AG08395 (cell line): Measurements from ENCODE around the gene KDM4C.
A peak's percentile ranks its signal among the peaks of the same experiment; 100 is the strongest.
"Not testable (repeated sequence)": the region's sequence is repeated elsewhere in the genome, so short reads cannot be mapped to it uniquely, and the experiment has no call there.

Experiments
- DNase-seq: peaks from one replicate; pipeline ENCODE4 v3.0.0; 2012; ENCODE audit warnings: mixed read lengths, low spot score

Gene KDM4C

DNA sequence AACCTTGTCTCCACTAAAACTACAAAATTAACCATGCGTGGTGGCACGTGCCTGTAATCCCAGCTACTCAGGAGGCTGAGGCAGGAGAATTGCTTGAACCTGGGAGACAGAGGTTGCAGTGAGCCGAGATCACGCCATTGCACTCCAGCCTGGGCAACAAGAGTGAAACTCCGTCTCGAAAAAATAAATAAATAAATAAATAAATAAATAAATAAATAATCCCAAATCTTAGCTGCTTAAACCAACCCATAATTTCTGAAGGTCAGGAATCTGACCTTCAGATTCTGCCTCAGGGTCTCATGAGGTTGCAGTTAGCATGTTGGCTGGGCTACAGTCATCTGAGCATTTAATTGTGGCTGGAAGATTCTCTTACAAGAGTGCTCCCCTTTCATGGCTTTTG is 48.5 kb downstream of the KDM4C start:
- DNase-seq, result not testable (repeated sequence)

DNA sequence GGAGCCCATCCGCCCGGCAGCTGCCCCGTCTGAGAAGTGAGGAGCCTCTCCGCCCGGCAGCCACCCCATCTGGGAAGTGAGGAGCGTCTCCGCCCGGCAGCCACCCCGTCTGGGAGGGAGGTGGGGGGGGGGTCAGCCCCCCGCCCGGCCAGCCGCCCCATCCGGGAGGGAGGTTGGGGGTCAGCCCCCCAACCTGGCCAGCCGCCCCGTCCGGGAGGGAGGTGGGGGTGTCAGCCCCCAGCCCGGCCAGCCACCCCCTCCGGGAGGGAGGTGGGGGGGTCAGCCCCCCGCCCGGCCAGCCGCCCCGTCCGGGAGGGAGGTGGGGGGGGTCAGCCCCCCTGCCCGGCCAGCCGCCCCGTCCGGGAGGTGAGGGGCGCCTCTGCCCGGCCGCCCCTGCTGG is 49.9 kb downstream of the KDM4C start:
- DNase-seq, result not testable (repeated sequence)

DNA sequence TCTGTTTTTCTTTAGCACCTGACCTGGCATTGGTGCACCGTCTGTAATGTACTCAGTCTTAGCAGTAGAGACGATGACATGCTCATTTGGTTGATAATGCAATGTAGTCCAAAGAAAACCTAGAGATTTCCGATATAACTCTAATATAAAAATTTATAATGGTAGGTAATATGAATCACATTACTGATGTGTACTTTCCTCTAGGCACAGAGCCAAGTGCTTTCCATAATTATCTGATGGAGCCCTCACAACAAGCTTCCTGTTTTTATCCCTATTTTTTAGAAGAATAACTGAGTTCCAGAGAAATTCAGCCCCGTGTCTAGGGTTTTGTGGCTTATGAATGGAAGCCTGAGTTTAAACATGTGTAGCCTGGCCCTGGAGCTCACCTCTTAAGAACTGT is 53.7 kb downstream of the KDM4C start:
- no peak for DNase-seq

DNA sequence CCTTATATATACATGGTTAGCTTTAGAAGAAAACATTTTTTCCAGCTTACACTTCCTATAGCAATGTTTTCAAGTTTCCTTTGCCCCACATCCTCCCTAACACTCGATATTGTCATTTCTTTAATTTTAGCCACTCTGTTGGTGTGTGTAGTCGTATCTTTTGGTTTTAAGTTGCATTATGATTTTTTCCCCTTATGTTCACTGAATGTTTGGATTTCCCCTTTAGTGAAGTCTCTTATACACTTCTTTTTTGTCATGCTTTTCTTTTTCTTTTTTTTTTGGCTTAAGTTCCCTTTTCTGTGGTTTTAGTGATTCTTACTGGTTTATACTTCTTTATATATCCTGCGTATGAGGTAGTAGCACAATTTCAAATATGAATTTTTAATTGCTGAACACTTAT is 58.8 kb downstream of the KDM4C start:
- DNase-seq, result no peak

DNA sequence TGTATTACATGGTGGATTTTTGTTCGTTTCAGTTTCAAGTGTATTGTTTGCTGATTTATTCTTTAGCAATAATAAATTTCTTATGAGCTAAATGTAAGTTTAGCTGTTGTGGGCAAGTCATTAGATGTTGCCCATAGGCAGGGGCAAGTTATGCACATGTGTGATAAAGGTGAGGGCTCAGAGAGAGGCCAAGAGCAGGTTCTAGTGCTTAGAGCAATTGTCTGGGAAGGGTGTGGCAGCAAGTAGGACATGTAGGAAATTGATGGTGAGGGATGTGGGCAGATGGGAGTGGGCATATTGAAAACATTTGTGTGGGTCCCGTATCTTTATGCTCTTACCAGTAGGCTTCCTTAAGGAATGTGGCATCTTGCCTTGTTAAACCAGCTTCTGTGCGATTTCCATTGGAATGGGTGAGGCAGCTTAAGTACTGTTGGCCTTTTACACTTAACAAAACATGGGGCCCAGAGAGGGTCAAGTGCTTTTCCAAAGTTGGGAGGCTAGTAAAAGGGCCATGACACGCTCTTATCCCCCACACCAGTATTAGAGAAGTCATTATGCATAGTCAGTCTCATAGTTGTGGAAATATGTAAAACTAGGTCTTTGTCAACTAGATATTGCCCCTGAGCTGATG is 60.6 kb downstream of the KDM4C start:
- no peak for DNase-seq

DNA sequence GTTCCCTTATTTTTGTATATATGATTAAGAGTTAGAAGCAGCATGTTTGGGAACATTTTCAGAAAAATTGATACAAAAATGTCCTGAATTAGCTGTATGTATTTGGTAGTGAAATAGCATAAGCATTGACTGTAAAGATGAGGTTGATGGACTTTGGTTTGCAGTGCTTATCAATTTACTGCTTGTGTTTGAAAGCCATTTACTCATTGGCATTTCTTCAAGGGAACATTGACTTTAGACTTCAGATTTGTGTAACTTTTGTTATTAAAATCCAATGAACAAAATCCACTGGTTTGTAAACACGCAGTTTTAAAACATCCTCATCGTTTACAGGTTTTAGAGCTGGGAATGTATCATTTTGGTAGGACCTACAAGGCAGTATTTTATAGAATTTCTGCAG is 61.3 kb downstream of the KDM4C start:
- DNase-seq, result no peak

DNA sequence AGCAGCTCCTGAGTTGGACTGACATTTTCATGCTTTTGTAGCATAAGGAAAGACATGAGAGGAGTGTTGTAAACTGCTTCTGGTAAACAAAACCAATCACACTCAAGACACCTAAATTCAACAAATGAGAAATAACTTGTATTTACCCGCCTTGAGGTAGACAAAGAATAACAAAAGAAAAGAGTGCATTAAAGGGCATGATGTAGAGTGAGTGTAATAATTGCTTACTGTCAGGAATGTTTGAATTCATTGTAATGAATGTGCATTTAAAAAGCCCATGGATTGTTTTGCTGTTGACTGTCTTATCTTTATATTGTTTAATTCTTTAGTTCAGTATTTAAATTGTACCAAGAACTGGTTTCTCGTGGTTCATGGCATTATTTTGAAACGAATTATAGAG is 61.8 kb downstream of the KDM4C start:
- DNase-seq, result no peak

DNA sequence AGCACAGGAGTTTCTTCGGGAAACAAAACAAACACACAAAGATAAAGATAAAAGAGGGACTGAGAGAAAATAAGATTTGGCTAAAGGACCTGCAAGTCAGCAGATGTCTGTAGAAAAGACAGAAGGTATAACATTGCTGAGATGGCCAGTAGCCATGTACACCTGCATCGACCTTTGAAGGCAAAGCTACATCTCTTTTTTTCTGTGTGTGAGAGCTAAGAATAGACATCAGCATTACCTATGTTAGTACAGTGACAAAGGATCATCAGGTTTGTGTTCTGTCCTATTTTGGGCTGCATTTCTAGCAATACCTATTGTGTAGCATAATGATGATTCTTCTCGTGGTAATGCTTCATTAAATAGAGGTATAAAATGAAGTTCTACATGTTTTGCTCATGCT is 64.9 kb downstream of the KDM4C start:
- no peak for DNase-seq

DNA sequence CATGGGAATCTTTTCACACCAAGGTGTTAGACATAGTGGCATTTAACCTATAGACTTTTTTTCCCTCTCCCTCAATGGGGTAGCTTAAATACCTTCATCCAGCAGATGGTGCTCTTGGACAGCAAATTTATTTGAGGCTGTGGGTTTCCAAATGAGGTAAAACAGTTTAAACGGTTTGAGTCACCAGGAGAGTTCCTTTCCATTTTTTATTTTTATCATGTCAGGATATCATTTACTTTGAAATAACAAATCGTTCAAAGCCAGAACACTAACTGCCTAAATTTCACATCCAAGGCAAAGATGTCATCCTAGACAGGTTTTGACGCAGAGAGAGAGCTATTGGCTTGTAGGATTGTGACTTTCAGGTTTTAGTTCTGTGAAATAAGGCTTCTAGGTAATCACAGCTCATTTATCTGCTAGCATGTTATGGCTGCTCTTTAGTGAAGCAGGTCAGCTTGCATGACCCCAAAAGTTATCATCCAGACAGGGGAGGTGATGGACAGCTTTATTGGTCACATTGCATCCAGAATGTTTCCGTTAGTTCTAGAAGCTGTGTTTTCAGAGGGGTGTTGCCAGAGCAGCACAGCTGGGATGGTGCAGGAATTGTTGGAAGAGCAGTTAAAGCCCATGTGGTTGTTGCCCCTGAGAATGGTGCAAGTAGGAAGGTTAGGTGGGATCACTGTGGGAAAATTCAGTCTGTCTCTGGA is 69.8 kb downstream of the KDM4C start:
- peak; percentile 27 for DNase-seq

DNA sequence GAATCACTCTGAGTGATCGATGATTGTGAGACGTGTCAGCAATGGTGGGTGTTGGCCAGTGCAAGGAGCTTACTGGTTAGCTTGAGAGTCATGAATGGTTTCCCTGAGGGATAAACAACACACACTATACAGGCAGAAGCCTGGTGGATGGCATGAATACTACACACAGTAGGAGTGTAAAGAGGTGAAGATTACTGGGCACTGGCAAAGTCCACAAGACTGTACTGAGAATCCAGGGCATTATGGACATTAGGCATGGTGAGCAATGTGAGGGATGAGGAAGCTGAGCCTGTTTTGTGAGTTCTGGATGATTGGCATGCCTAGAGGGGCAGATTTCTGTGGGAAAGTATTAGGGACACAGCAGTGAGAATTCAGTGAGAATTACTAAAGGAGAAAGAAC is 71.3 kb downstream of the KDM4C start:
- DNase-seq, result peak; percentile 17

DNA sequence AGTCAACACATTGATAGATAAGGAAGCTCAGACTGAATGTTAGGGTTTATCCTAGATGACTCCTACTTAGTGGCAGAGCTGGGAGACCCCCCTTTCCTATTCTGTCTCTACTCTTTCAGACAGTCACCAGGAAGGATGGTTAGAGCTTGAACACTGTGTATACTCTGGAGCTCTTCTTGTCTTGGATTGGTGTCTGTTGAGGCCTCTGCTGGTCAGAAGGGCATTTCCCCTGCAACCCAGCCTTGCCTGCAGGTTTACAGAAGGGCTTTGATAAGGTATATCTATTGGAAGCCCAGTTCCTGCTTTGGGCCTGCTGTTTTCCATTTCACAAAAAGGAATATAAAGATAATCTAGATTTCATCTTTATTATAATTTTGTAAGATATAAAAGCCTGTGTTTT is 71.8 kb downstream of the KDM4C start:
- DNase-seq, result no peak

DNA sequence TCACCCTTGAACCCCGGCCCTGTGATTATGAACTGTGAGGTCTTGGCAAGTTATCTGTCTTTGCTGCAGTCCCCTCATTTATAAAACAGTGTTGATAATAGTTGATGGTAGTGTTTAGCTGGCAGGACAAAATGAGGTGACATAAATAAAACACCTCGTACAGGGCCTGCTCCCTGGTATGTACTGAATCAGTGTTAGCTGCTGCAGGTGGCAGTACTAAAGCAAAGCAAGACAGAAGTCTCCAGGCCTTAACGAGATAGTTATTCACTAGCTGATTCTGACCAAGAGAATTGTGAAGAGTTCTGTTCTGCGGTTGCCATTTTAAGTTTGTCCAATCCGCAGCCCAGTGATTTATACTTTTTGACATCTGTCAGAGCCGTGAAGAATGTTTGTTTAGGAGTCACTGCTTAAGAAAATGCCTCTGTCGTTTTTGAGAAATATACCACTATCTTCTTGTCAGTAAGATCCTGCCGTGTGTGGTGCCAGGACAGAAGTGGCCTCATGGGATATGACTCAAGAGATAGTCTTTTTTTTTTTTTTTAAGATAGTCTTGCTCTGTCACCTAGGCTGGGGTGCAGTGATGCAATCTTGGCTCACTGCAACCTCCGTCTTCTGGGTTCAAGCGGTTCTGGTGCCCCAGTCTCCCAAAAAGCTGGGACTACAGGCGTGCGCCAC is 75.9 kb downstream of the KDM4C start:
- no peak for DNase-seq

DNA sequence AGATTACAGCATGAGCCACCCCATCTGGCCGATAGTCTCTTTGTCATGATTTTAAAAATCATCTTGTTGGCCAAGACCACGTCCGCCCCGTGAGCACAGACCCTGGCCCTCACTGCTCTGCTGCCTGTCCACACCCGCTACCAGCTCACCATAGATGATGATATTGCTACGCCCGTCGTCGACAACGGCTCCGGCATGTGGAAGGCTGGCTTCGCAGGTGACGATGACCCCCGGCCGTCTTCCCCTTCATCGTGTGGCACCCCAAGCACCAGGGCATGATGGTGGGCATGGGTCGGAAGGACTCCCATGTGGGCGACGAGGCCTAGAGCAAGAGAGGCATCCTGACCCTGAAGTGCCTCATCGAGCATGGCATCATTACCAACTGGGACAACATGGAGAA is 76.5 kb downstream of the KDM4C start:
- DNase-seq, result no peak

DNA sequence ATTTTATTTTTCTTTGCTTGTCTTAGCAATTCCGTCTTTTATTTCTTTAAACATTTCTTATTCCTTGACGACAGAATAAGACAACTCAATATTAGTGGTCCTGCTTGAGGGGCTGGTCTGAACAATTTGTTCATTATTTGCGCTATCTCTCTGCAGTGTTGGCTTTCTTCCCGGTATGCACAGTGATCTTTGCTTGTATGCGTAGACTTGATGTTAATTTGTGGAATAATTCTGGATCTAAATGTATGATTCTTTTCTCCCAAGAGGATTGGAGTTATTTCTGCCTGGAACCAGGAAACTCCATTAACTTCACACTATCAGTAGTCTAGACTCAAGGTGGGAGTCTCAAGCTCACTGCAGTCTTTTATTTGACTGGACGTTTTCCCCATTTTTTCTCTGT is 80.4 kb downstream of the KDM4C start:
- DNase-seq, result no peak

DNA sequence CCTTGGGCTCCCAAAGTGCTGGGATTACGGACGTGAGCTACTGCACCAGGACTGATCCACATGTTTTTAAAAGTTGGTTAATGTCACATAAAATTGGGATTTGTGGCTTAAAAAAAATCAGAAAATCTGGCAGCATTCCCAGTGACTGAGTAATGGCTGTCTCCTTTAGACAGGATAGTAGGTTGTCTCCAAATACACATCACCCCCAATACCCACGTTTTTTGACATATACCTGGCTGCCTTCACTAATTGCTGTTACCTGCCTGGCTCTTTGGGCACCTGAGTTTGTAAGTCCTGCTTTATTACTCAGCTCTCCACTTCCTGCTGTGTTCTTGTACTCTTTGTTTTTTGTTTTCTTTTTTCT is 84.8 kb downstream of the KDM4C start:
- DNase-seq, result peak; percentile 13

DNA sequence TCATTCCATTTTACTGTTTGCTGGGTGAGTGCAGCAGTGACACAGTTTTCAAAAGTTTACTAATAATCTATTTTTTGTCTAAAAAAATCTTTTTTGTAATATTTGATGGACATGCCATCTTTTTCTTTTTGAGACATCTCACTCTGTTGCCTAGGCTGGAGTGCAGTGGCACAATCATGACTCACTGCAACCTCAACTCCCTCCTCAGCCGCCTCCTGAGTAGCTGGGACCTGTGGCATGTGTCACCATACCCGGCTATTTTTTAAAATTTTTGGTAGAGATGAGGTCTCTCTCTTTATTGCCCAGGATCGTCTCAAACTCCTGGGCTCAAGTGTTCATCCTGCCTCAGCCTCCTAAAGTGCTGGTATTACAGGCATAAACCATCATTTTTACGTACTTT is 86.0 kb downstream of the KDM4C start:
- no peak for DNase-seq

DNA sequence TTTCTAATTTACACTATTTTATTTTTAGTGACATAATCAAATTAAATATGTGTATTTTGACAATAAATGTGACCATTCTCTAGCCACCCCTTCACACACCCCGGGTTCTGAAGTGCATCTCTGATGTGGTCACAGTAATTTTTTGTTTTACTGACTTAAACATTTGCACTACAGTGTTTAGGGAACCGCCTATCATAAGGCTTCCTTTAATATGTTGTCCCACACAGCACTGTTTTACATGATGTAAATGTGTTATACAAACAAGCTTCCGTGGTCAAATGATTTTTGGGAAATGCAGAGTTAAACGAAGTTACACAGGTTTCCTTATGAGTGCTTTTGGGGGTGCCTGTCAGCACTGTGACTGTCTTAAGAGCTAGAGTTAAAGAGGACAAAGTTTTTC is 86.5 kb downstream of the KDM4C start:
- DNase-seq, result no peak

DNA sequence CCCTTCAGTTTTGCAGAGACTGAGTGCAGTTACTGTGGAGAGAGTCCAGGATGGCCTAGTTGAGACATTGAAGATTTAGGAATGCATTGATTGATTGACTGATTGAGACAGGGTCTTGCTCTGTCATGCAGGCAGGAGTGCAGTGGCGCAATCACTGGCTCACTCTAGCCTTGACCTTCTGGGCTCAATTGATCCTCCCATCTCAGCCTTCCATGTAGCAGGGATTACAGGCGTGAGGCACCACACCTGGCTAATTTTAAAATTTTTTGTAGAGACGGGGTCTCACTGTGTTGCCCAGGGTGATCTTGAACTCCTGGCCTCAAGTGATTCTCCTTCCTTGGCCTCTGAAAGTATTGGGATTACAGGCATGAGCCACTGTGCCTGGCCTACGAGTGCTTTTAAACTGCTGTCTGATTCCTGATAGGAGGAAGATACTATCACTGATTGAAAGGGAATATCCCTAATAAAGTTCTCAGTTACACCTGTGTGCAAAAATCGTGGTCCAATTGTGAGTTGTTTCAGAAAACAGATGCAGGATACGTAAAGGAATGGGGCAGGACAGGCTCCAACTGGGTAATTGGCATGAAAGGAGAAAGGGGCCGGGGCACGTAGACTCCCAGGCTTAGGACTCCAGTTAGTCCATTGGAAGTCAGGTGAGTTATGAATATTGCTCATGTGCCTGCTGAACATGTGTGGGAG is 87.5 kb downstream of the KDM4C start:
- no peak for DNase-seq

DNA sequence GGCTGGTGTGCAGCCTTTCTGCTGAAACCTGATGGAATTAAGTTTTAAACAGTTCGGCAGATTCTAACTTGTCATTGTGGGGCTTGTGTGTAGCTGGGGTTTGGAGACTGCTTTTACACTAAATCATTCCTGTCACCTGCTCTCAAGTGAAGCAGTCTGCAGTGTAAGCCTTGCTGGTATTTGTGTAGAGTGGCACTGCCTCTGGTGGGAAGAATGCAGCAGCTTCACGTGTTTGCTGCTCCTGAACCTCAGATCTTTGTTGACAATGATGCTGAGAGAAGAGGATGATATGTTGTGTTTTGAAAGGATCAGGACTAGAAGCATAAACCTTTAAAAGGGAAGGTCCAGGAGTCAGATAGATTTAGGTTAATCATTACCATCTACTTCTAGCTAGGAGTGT is 88.1 kb downstream of the KDM4C start:
- DNase-seq, result peak; percentile 24

DNA sequence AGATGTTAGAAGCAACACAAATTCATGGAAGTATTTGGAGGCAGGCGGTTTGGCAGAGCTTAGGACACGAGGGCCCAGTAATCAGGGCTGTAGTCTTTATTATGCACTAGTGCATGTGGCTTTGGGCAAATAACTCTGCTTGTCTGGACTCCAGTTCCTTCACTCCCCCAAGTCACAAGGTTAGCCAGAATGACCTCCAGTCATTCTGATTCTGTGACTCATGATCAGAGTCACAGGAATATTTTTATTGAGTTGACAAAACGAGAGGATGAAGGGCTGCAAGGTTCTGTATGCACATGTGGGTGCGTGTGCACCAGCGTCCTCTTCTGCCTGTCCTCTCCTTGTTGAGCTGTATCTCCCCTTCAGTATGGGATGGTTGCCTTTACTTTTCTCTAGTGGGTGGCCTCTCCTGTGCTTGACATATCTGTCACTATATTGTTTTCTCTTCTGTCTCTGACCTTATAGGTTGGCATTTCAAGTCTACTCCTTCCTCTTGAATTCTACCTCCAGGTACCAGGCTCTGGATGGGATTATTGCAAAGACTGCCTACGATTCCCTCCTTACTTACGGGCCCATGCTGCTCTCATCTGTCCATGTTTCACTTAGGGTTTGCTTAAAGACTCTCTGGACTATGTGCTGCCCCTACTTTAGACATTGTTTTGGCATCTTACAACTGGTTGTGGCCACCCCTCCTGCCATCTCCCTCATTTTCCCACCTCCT is 94.6 kb downstream of the KDM4C start:
- peak; percentile 44 for DNase-seq

DNA sequence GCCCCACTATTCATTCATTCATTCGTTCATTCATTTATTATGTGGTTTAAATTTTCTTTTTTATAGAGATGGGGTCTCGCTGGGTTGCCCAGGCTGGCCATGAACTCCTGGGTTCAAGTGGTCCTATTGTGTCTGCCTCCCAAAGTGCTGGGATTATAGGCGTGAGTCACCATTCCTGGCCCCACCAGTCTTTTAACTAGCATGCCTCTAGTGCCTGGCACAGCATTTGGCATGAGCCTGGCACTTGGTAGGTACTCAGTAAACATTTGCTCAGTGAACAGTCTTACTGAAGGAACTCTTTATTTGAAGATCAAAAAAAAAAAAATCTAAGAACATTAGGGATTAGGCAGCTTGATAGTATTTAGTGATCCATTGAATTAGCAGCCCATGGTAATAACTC is 98.1 kb downstream of the KDM4C start:
- DNase-seq, result no peak

DNA sequence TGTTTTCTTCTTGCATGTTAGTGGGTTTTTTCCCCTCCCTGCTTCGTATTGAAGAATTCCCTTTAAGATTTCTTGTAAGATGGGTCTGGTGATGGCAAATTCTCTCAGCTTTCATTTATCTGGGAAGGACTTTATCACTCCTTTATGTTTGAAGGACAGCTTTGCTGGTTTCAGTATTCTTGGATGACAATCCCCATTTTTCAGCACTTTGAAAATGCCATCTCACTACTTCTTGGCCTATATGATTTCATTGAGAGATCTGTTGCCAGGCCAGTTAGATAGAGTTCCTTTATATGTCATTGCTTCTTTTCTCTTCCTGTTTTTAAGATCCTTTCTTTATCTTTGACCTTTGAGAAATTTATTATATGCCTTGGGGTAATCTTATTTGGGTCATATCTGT is 106.3 kb downstream of the KDM4C start:
- DNase-seq, result no peak
